B cell (primary cell): Measurements from ENCODE around the gene CXCL3. TPM values are rescaled to one million over a fixed set of nuclear protein-coding genes. Genes with fewer than 3 reads are reported as not detected.

ENCODE experiments used
- ATAC-seq: fragments of 200-7000 bp; cut with Tn5 transposase; one replicate; pipeline ENCODE4 v1.10.0; 2021; ENCODE audit warnings: low read depth, mild to moderate bottlenecking, moderate number of reproducible peaks, moderate library complexity
- CTCF ChIA-PET: fragments of 350-600 bp; sonication (Branson Sonifier 250); formaldehyde crosslinking; loops from one replicate; lab custom pipeline; 2021; ENCODE audit warnings: antibody characterized with exemption, inconsistent platforms; lab: Charles Lee
- POLR2A ChIA-PET: fragments of 350-600 bp; sonication (Branson Sonifier 250); formaldehyde crosslinking; loops from one replicate; lab custom pipeline; 2021; ENCODE audit warnings: antibody characterized with exemption; lab: Charles Lee
- DNase-seq: peaks from one replicate; pipeline ENCODE4 v3.0.0; 2013
- H2AFZ ChIP-seq: 2 replicates; pipeline ENCODE4 v1.6.1; 2012; ENCODE audit warnings: mild to moderate bottlenecking, low read depth, low read length; ENCODE audit not compliant: insufficient read depth, poor library complexity, severe bottlenecking
- H3K27ac ChIP-seq, 2 donors: 1 replicate in 1 of 2; 2 replicates in 1 of 2; pipeline ENCODE4 v1.5.1; 2012 to 2013; ENCODE audit warnings: low read length in 2 of 2, mild to moderate bottlenecking in 2 of 2, moderate library complexity in 1 of 2
- H3K27me3 ChIP-seq, 4 experiments: fragments of 200-600 bp in 1 of 4; sonication (generic) in 1 of 4; replicated peaks in 1 of 4; 1 replicate in 2 of 4; 2 replicates in 2 of 4; pipeline versions ENCODE4 v1.6.1 to v1.7.0; 2013 to 2016; ENCODE audit warnings: low read length in 3 of 4, mild to moderate bottlenecking in 2 of 4, mixed read lengths in 1 of 4, moderate library complexity in 1 of 4; ENCODE audit not compliant: insufficient read depth in 4 of 4, control insufficient read depth in 3 of 4; ENCODE audit errors: control extremely low read depth in 1 of 4
- H3K36me3 ChIP-seq, 2 experiments: replicated peaks in 1 of 2; 1 replicate in 1 of 2; 2 replicates in 1 of 2; pipeline versions ENCODE4 v1.6.1 to v1.7.1; 2013; ENCODE audit warnings: low read length in 1 of 2; ENCODE audit not compliant: insufficient read depth in 2 of 2, control insufficient read depth in 1 of 2; ENCODE audit errors: control extremely low read depth in 1 of 2, extremely low read depth in 1 of 2
- H3K4me1 ChIP-seq, 2 donors: fragments of 200-600 bp in 1 of 2; sonication (generic) in 1 of 2; 1 replicate in 1 of 2; 2 replicates in 1 of 2; pipeline versions ENCODE4 v1.5.1 to v1.6.1; 2013 to 2017; ENCODE audit warnings: low read length in 2 of 2; ENCODE audit not compliant: control insufficient read depth in 2 of 2, insufficient read depth in 2 of 2
- H3K4me2 ChIP-seq: replicated peaks from 2 replicates; pipeline ENCODE3; 2012; ENCODE audit warnings: mild to moderate bottlenecking, low read depth, low read length; ENCODE audit not compliant: poor library complexity, severe bottlenecking
- H3K4me3 ChIP-seq, 5 experiments: fragments of 200-600 bp in 1 of 5; sonication (generic) in 1 of 5; 1 replicate in 3 of 5; 2 replicates in 2 of 5; pipeline versions ENCODE4 v1.5.1 to v1.7.0; 2011 to 2016; ENCODE audit warnings: low read length in 4 of 5, mild to moderate bottlenecking in 4 of 5, low read depth in 2 of 5, control low read depth in 1 of 5, moderate library complexity in 1 of 5; ENCODE audit not compliant: insufficient read depth in 1 of 5; ENCODE audit errors: control extremely low read depth in 1 of 5, extremely low read depth in 1 of 5
- H3K79me2 ChIP-seq: fragments of 200-600 bp; sonication (generic); one replicate; pipeline ENCODE4 v1.6.0; 2016; ENCODE audit warnings: low read length; ENCODE audit not compliant: control insufficient read depth, insufficient read depth
- H3K9ac ChIP-seq: fragments of 200-600 bp; sonication (generic); 2 replicates; pipeline ENCODE4 v1.6.1; 2017; ENCODE audit warnings: mild to moderate bottlenecking, low read length, moderate library complexity
- H3K9me3 ChIP-seq, 3 donors: one replicate each; pipeline versions ENCODE4 v1.6.1 to v1.7.1; 2013; ENCODE audit warnings: low read length in 2 of 3; ENCODE audit not compliant: control insufficient read depth in 2 of 3, insufficient read depth in 1 of 3; ENCODE audit errors: control extremely low read depth in 1 of 3
- H4K20me1 ChIP-seq: 2 replicates; pipeline ENCODE4 v1.6.0; 2012; ENCODE audit warnings: mild to moderate bottlenecking, low read length; ENCODE audit not compliant: insufficient read depth, control insufficient read depth, poor library complexity, severe bottlenecking
- H3K27ac Mint-ChIP-seq: one replicate; pipeline ENCODE4 v1.8.0; 2021; ENCODE audit warnings: mixed read lengths
- H3K27me3 Mint-ChIP-seq: one replicate; pipeline ENCODE4 v1.8.0; 2021; ENCODE audit warnings: mixed read lengths
- H3K4me1 Mint-ChIP-seq: one replicate; pipeline ENCODE4 v1.8.0; 2021; ENCODE audit warnings: mixed read lengths
- H3K4me3 Mint-ChIP-seq: one replicate; pipeline ENCODE4 v1.8.0; 2021; ENCODE audit warnings: mixed read lengths
- H3K9me3 Mint-ChIP-seq: one replicate; pipeline ENCODE4 v1.8.0; 2022; ENCODE audit warnings: mixed read lengths; ENCODE audit not compliant: insufficient read depth
- EZH2 ChIP-seq: IDR thresholded peaks from 2 replicates; pipeline ENCODE4 v1.6.1; 2012; ENCODE audit warnings: borderline replicate concordance, low read depth, mild to moderate bottlenecking, moderate library complexity, low read length; ENCODE audit not compliant: insufficient read depth, poor library complexity, severe bottlenecking
- WGBS: methylation state at CpG from one replicate; pipeline ENCODE4 v1.1.5; 2013; ENCODE audit warnings: missing lambda C conversion rate; ENCODE audit not compliant: insufficient coverage; 5-methylcytosine and 5-hydroxymethylcytosine counted together
- intact Hi-C: fragments of 100-400 bp; cut with micrococcal nuclease; formaldehyde crosslinking; loops from one replicate; pipeline ENCODE4 v1.10.0; 2022
- polyA minus RNA-seq: library from RNA; depleted of rRNA, polyadenylated mRNA; stranded (reverse); fragments of >200 nt; gene quantifications from 2 replicates; pipeline ENCODE4 v1.2.3, GENCODE V29; 2012
- polyA plus RNA-seq: library from polyadenylated mRNA; depleted of rRNA; stranded (reverse); fragments of >200 nt; gene quantifications from 2 replicates; pipeline ENCODE4 v1.2.3, GENCODE V29; 2012
- total RNA-seq, 2 donors: library from RNA; stranded (reverse); fragments of 120-200 nt in 1 of 2; gene quantifications; 1 replicate in 1 of 2; 2 replicates in 1 of 2; pipeline versions ENCODE4 v1.2.3 to v1.2.4, GENCODE V29; 2013 to 2022
- TF ChIP-seq, protein P1 (sequence below): fragments of 200-600 bp; IDR thresholded peaks from one replicate; pipeline ENCODE4 v1.8.0; 2022; ENCODE audit warnings: antibody characterized with exemption, mild to moderate bottlenecking

The CXCL3 gene
- total RNA-seq (not detected in 2 replicates), polyA plus RNA-seq (0.39 TPM in 1 of 2 replicates, not detected in the other), polyA minus RNA-seq (not detected in 2 replicates)
- total RNA-seq (2013), result 0.21 TPM

DNA sequence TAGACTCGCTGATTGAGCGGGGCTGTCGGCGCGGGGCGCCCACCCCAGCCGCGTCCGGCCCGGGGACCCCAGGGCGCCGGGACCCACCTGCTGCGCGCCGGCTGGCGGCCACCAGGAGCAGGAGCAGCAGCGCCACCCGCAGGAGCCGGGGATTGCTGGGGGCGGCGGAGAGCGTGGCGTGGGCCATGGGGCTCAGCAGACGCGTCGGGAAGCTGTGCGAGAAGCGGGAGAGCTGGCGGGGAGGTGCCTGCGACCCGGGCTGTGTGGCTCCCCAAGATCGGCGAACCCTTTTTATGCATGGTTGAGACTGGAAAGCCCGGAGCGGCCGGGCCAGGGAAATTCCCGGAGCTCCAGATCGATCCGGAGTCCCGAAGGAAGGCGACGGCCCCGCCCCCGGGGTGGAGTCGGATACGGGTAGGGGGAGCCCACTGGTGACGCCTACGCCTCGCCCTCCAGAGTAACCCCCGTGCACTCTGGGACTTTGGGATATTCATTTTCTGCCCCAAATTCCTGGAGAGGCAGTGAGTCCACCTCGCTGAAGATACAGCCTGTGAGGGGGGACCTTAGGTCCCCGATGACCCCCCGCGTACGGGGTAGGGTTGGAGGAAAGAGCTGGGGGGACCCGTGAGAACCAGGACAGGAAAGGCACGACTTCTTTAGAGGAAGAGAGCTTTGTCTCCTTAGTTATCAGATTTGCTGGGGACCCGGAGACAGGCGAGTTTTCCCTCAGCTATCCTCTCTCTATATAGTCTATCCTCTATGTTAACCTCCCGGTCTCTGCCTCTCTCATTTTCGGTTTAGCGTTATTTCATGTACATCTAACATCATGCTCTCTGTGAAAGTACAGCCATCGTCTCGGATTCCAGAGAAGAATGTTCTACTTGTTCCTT is at the start of gene CXCL3:
CXCL3 (minus strand) TSS at position 265 of the 890 bp plus-strand sequence; CDS start at position 187, 78 bp downstream.
- H3K4me3 Mint-ChIP-seq, result peak within 1 kb of the TSS; percentile 90
- peaks cover 0 to 23% (median 16%) of the 10 kb centered on the region in 4 experiments for H3K27me3 ChIP-seq
- no peaks in the 10 kb centered on the region for H3K9me3 Mint-ChIP-seq
- no peak within 1 kb of the TSS for H3K27ac Mint-ChIP-seq
- peak within 1 kb of the TSS; percentile 80 for H2AFZ ChIP-seq
- no peaks in the 10 kb centered on the region for H3K79me2 ChIP-seq
- CTCF ChIA-PET, result no interaction called here
- DNase-seq, result peak; percentile 6
- peak within 1 kb of the TSS; percentile 44 to 69 (median 60) for H3K4me3 ChIP-seq
- ATAC-seq, result peak; percentile 21
- H3K4me1 Mint-ChIP-seq, result peaks cover 16% of the 10 kb centered on the region
- H3K4me2 ChIP-seq, result peak within 1 kb of the TSS; percentile 81
- peaks cover 51% of the 10 kb centered on the region for H3K27me3 Mint-ChIP-seq
- POLR2A ChIA-PET, result no interaction called here
- H3K4me1 ChIP-seq, result peaks cover 11 to 14% of the 10 kb centered on the region in 2 donors
- H3K9ac ChIP-seq, result peak within 1 kb of the TSS; percentile 70
- H3K27ac ChIP-seq, result no peak within 1 kb of the TSS
- H3K9me3 ChIP-seq, result no peaks in the 10 kb centered on the region
- under 1% methylated on average over 45 of the region's 64 CpGs for WGBS
- H4K20me1 ChIP-seq, result no peaks in the 10 kb centered on the region
- TF ChIP-seq EZH2, result no peak
- TF ChIP-seq, protein P1, sequence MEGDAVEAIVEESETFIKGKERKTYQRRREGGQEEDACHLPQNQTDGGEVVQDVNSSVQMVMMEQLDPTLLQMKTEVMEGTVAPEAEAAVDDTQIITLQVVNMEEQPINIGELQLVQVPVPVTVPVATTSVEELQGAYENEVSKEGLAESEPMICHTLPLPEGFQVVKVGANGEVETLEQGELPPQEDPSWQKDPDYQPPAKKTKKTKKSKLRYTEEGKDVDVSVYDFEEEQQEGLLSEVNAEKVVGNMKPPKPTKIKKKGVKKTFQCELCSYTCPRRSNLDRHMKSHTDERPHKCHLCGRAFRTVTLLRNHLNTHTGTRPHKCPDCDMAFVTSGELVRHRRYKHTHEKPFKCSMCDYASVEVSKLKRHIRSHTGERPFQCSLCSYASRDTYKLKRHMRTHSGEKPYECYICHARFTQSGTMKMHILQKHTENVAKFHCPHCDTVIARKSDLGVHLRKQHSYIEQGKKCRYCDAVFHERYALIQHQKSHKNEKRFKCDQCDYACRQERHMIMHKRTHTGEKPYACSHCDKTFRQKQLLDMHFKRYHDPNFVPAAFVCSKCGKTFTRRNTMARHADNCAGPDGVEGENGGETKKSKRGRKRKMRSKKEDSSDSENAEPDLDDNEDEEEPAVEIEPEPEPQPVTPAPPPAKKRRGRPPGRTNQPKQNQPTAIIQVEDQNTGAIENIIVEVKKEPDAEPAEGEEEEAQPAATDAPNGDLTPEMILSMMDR, result no peak
- H3K36me3 ChIP-seq, result no peaks in the 10 kb centered on the region
- intact Hi-C loops, result no loop called here

DNA sequence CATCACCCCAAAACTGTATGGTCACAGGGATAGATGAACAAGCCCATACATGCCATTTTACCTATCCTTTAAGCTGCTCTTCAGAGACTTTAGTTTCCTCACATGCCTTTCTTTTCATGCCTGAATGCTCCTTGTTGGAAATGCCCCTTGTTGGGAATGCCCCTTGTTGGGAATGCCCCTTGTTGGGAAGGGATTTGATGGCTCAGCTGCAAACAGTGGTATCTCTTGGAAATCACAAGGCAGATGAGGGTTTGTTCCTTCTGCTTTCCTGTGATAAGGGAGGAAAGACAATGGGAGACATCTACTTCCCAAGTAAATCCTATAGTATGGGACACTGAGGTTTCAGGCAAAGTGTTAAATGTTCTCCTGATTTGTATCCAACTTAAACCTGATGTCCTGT is 49.0 kb upstream of the CXCL3 start:
- H3K4me1 ChIP-seq, result no peaks in the 10 kb centered on the region

More for the DNA sequence above, 49.0 kb upstream of the CXCL3 start:
- no peak overlapping the region for H3K27ac ChIP-seq
- intact Hi-C loops, result no loop called here
- Mint-ChIP-seq H3K27ac (no peak overlapping the region), H3K27me3 (peaks cover 6% of the 10 kb centered on the region), H3K4me3 (no peak overlapping the region), H3K4me1 (no peaks in the 10 kb centered on the region), H3K9me3 (no peaks in the 10 kb centered on the region)
- no peaks in the 10 kb centered on the region for H3K36me3 ChIP-seq
- ChIA-PET POLR2A (no interaction called here), CTCF (no interaction called here)
- H3K9me3 ChIP-seq, result no peaks in the 10 kb centered on the region
- no peaks in the 10 kb centered on the region for H3K79me2 ChIP-seq
- no peak overlapping the region for H3K4me3 ChIP-seq
- no peak overlapping the region for H3K9ac ChIP-seq
- TF ChIP-seq EZH2, result no peak
- TF ChIP-seq, protein P1, result no peak
- peaks cover 0 to 5% (median 2%) of the 10 kb centered on the region in 4 experiments for H3K27me3 ChIP-seq
- H4K20me1 ChIP-seq, result no peaks in the 10 kb centered on the region
- no peak overlapping the region for H3K4me2 ChIP-seq
- H2AFZ ChIP-seq, result no peak overlapping the region
- DNase-seq (no peak), ATAC-seq (no peak)
